Activated T-cell treated with anti-CD3 and anti-CD28 coated beads, Interleukin-2, amount 50 U/mL, for 72 hours (primary cell): ENCODE data around the gene PPP1R13B. TPM values are rescaled to one million over a fixed set of nuclear protein-coding genes. Genes with fewer than 3 reads are reported as not detected.

Experiments used
- ATAC-seq, 2 donors: fragments of 150-1000 bp; cut with Tn5 transposase; replicated peaks in 1 of 2; 2 replicates each; pipeline ENCODE4 v1.10.0; 2021; ENCODE audit warnings: moderate library complexity in 2 of 2, mild to moderate bottlenecking in 1 of 2
- DNase-seq, 2 donors: peaks; one replicate each; pipeline ENCODE4 v3.0.0; 2021 to 2022; ENCODE audit warnings: mixed read lengths in 1 of 2
- H3K27ac Mint-ChIP-seq: one replicate; pipeline ENCODE4 v1.8.0; 2022; ENCODE audit warnings: mild to moderate bottlenecking, moderate library complexity, mixed read lengths
- H3K27me3 Mint-ChIP-seq: one replicate; pipeline ENCODE4 v1.8.0; 2022; ENCODE audit warnings: low read depth, mixed read lengths
- H3K36me3 Mint-ChIP-seq, 2 donors: one replicate each; pipeline ENCODE4 v1.8.0; 2022; ENCODE audit warnings: mixed read lengths in 2 of 2, mild to moderate bottlenecking in 1 of 2; ENCODE audit not compliant: insufficient read depth in 2 of 2
- H3K4me1 Mint-ChIP-seq: one replicate; pipeline ENCODE4 v1.8.0; 2022; ENCODE audit warnings: low read depth, mixed read lengths
- H3K4me3 Mint-ChIP-seq, 2 donors: one replicate each; pipeline ENCODE4 v1.8.0; 2022; ENCODE audit warnings: mild to moderate bottlenecking in 2 of 2, mixed read lengths in 2 of 2, moderate library complexity in 2 of 2
- H3K9me3 Mint-ChIP-seq, 2 donors: one replicate each; pipeline ENCODE4 v1.8.0; 2022; ENCODE audit warnings: mixed read lengths in 2 of 2
- total RNA-seq, 2 donors: library from RNA; stranded (reverse); gene quantifications; one replicate each; pipeline ENCODE4 v1.2.3, GENCODE V29; 2022

PPP1R13B gene
- total RNA-seq, 2 donors from 2014 or later, result 13.8 to 15.4 TPM

GRCh38 chr14:103872481-103873113 is 25.2 kb upstream of the PPP1R13B start:
- Mint-ChIP-seq H3K4me3 (peak overlapping the region; percentile 93 to 95), H3K27ac (peak overlapping the region; percentile 88), H3K9me3 (peaks cover 3 to 4% of the 10 kb centered on the region in 2 donors), H3K27me3 (no peaks in the 10 kb centered on the region), H3K36me3 (peaks cover 0 to 5% of the 10 kb centered on the region in 2 donors), H3K4me1 (peaks cover 16% of the 10 kb centered on the region)
- DNase-seq, result peak; percentile 17 to 18
- ATAC-seq, result peak; percentile 27 to 37

GRCh38 chr14:103871596-103872480 is 24.5 kb upstream of the PPP1R13B start:
- H3K27me3 Mint-ChIP-seq, result no peaks in the 10 kb centered on the region
- DNase-seq, result peak; percentile 85 to 90
- ATAC-seq, result peak; percentile 95 to 97
- H3K9me3 Mint-ChIP-seq, result peaks cover 3 to 4% of the 10 kb centered on the region in 2 donors
- peaks cover 0 to 5% of the 10 kb centered on the region in 2 donors for H3K36me3 Mint-ChIP-seq
- peak overlapping the region; percentile 88 for H3K27ac Mint-ChIP-seq
- H3K4me3 Mint-ChIP-seq, result peak overlapping the region; percentile 93 to 95
- peaks cover 16% of the 10 kb centered on the region for H3K4me1 Mint-ChIP-seq

- Mint-ChIP-seq H3K36me3 (peaks cover 0 to 5% of the 10 kb centered on the region in 2 donors), H3K4me3 (peak overlapping the region; percentile 74 to 95), H3K4me1 (peaks cover 16% of the 10 kb centered on the region), H3K27ac (no peak overlapping the region), H3K9me3 (peaks cover 3 to 4% of the 10 kb centered on the region in 2 donors), H3K27me3 (no peaks in the 10 kb centered on the region)
- no peak for DNase-seq
- ATAC-seq, result no peak
Observed at GRCh38 chr14:103870891-103871595, 23.7 kb upstream of the PPP1R13B start.

GRCh38 chr14:103870144-103870876 is 22.9 kb upstream of the PPP1R13B start:
- H3K36me3 Mint-ChIP-seq, result peaks cover 0 to 5% of the 10 kb centered on the region in 2 donors
- H3K4me1 Mint-ChIP-seq, result peaks cover 16% of the 10 kb centered on the region
- no peak overlapping the region for H3K27ac Mint-ChIP-seq
- DNase-seq, result no peak
- H3K9me3 Mint-ChIP-seq, result peaks cover 3 to 4% of the 10 kb centered on the region in 2 donors
- H3K4me3 Mint-ChIP-seq, result no peak overlapping the region
- ATAC-seq, result no peak
- no peaks in the 10 kb centered on the region for H3K27me3 Mint-ChIP-seq

- Mint-ChIP-seq H3K9me3 (no peaks in the 10 kb centered on the region), H3K4me3 (no peak overlapping the region), H3K36me3 (peaks cover 0 to 2% of the 10 kb centered on the region in 2 donors), H3K27ac (no peak overlapping the region), H3K4me1 (peaks cover 10% of the 10 kb centered on the region), H3K27me3 (no peaks in the 10 kb centered on the region)
- no peak for DNase-seq
- no peak for ATAC-seq
Observed at GRCh38 chr14:103869406-103870143, 22.2 kb upstream of the PPP1R13B start.

GRCh38 chr14:103868242-103868897 is 21.0 kb upstream of the PPP1R13B start:
- no peak for ATAC-seq
- Mint-ChIP-seq H3K9me3 (no peaks in the 10 kb centered on the region), H3K27ac (no peak overlapping the region), H3K36me3 (peaks cover 0 to 2% of the 10 kb centered on the region in 2 donors), H3K4me1 (peaks cover 6% of the 10 kb centered on the region), H3K4me3 (no peak overlapping the region), H3K27me3 (no peaks in the 10 kb centered on the region)
- no peak for DNase-seq

GRCh38 chr14:103867523-103867953 is 20.2 kb upstream of the PPP1R13B start:
- DNase-seq (no peak), ATAC-seq (no peak)
- no peaks in the 10 kb centered on the region for H3K9me3 Mint-ChIP-seq
- no peak overlapping the region for H3K4me3 Mint-ChIP-seq
- H3K27me3 Mint-ChIP-seq, result peaks cover 2% of the 10 kb centered on the region
- H3K36me3 Mint-ChIP-seq, result peaks cover 0 to 2% of the 10 kb centered on the region in 2 donors
- no peak overlapping the region for H3K27ac Mint-ChIP-seq
- H3K4me1 Mint-ChIP-seq, result peaks cover 3% of the 10 kb centered on the region

- ATAC-seq, result no peak
- Mint-ChIP-seq H3K36me3 (no peaks in the 10 kb centered on the region), H3K9me3 (no peaks in the 10 kb centered on the region), H3K4me1 (no peaks in the 10 kb centered on the region), H3K27me3 (peaks cover 7% of the 10 kb centered on the region), H3K4me3 (no peak overlapping the region), H3K27ac (no peak overlapping the region)
- DNase-seq, result no peak
Observed at GRCh38 chr14:103867020-103867419, 19.6 kb upstream of the PPP1R13B start.

GRCh38 chr14:103863245-103863644 is 15.9 kb upstream of the PPP1R13B start:
- no peaks in the 10 kb centered on the region for H3K9me3 Mint-ChIP-seq
- H3K27me3 Mint-ChIP-seq, result peaks cover 15% of the 10 kb centered on the region
- DNase-seq (no peak), ATAC-seq (no peak)
- no peaks in the 10 kb centered on the region for H3K4me1 Mint-ChIP-seq
- no peaks in the 10 kb centered on the region for H3K36me3 Mint-ChIP-seq
- H3K4me3 Mint-ChIP-seq, result no peak overlapping the region
- H3K27ac Mint-ChIP-seq, result no peak overlapping the region

- Mint-ChIP-seq H3K27me3 (peaks cover 15% of the 10 kb centered on the region), H3K9me3 (no peaks in the 10 kb centered on the region), H3K4me1 (no peaks in the 10 kb centered on the region), H3K27ac (no peak overlapping the region), H3K4me3 (no peak overlapping the region), H3K36me3 (no peaks in the 10 kb centered on the region)
- no peak for DNase-seq
- ATAC-seq, result no peak
Observed at GRCh38 chr14:103862393-103862782, 15.0 kb upstream of the PPP1R13B start.

GRCh38 chr14:103861413-103862392 is 14.3 kb upstream of the PPP1R13B start:
- Mint-ChIP-seq H3K9me3 (no peaks in the 10 kb centered on the region), H3K4me3 (no peak overlapping the region), H3K4me1 (no peaks in the 10 kb centered on the region), H3K36me3 (no peaks in the 10 kb centered on the region), H3K27ac (no peak overlapping the region), H3K27me3 (peaks cover 15% of the 10 kb centered on the region)
- DNase-seq (no peak), ATAC-seq (no peak)
